Fibroblast of lung (primary cell): Measurements from ENCODE around the gene PON1. TPM values are rescaled to one million over a fixed set of nuclear protein-coding genes. Genes with fewer than 3 reads are reported as not detected.
A peak's percentile ranks its signal among the peaks of the same experiment; 100 is the strongest.

ENCODE experiments used
- DNase-seq, 2 donors: peaks; one replicate each; pipeline versions ENCODE4 v3.0.0 to v3.0.0-alpha.2; 2010; ENCODE audit warnings: low read depth in 2 of 2
- H2AFZ ChIP-seq: 2 replicates; pipeline ENCODE4 v1.5.1; 2012; ENCODE audit warnings: low read length, control low read depth, inconsistent platforms
- H3K27ac ChIP-seq: 2 replicates; pipeline ENCODE4 v1.5.1; 2011; ENCODE audit warnings: low read length, control low read depth; ENCODE audit not compliant: insufficient read depth
- H3K27me3 ChIP-seq: 2 replicates; pipeline ENCODE4 v1.5.1; 2011; ENCODE audit warnings: mild to moderate bottlenecking, low read length; ENCODE audit not compliant: control insufficient read depth, insufficient read depth
- H3K36me3 ChIP-seq: 2 replicates; pipeline ENCODE4 v1.5.1; 2011; ENCODE audit warnings: low read length; ENCODE audit not compliant: control insufficient read depth, insufficient read depth
- H3K4me1 ChIP-seq: 2 replicates; pipeline ENCODE4 v1.5.1; 2011; ENCODE audit warnings: low read length; ENCODE audit not compliant: control insufficient read depth, insufficient read depth; ENCODE audit errors: extremely low read depth
- H3K4me2 ChIP-seq: 2 replicates; pipeline ENCODE4 v1.5.1; 2011; ENCODE audit warnings: low read length, control low read depth; ENCODE audit not compliant: insufficient read depth; ENCODE audit errors: extremely low read depth
- H3K4me3 ChIP-seq, 4 experiments: fragments of 200-600 bp in 1 of 4; sonication (generic) in 1 of 4; replicated peaks in 1 of 4; 2 replicates each; pipeline ENCODE4 v1.5.1; 2011 to 2016; ENCODE audit warnings: low read length in 4 of 4, low read depth in 3 of 4, mild to moderate bottlenecking in 3 of 4, control low read depth in 2 of 4, inconsistent platforms in 1 of 4, mixed read lengths in 1 of 4; ENCODE audit not compliant: insufficient read depth in 1 of 4; ENCODE audit errors: control extremely low read depth in 1 of 4
- H3K79me2 ChIP-seq: 2 replicates; pipeline ENCODE4 v1.5.1; 2012; ENCODE audit warnings: mild to moderate bottlenecking, low read length, inconsistent platforms; ENCODE audit not compliant: control insufficient read depth, insufficient read depth
- H3K9ac ChIP-seq: 2 replicates; pipeline ENCODE4 v1.5.1; 2011; ENCODE audit warnings: mild to moderate bottlenecking, low read length, control low read depth; ENCODE audit not compliant: insufficient read depth
- H3K9me3 ChIP-seq: 2 replicates; pipeline ENCODE4 v1.5.1; 2012; ENCODE audit warnings: low read depth, low read length; ENCODE audit not compliant: control insufficient read depth, insufficient read depth
- H4K20me1 ChIP-seq: 2 replicates; pipeline ENCODE4 v1.5.1; 2011; ENCODE audit warnings: low read length; ENCODE audit not compliant: control insufficient read depth, insufficient read depth; ENCODE audit errors: extremely low read depth
- CTCF ChIP-seq, 2 donors: IDR thresholded peaks in 1 of 2; conservative IDR thresholded peaks in 1 of 2; 1 replicate in 1 of 2; 2 replicates in 1 of 2; pipeline ENCODE4 v1.5.1; 2011 to 2012; ENCODE audit warnings: low read length in 2 of 2, control low read depth in 1 of 2, inconsistent platforms in 1 of 2, low read depth in 1 of 2, mild to moderate bottlenecking in 1 of 2
- EZH2 ChIP-seq: IDR thresholded peaks from 2 replicates; pipeline ENCODE4 v1.5.1; 2012; ENCODE audit warnings: low read length, control low read depth, mild to moderate bottlenecking; ENCODE audit errors: missing control alignments
- polyA plus RNA-seq, 2 donors: library from polyadenylated mRNA; depleted of rRNA in 1 of 2; stranded (reverse) in 1 of 2; unstranded in 1 of 2; fragments of >200 nt; gene quantifications; 2 replicates each; pipeline ENCODE4 v1.2.1, GENCODE V29; 2011 to 2012; ENCODE audit warnings: missing spikeins in 1 of 2
- total RNA-seq: library from RNA; depleted of rRNA; stranded (reverse); fragments of >200 nt; gene quantifications from 2 replicates; pipeline ENCODE4 v1.2.1, GENCODE V29; 2014

The PON1 gene
- total and polyA plus RNA-seq, 2 donors (not counting 1 experiment from before 2014, with no cell fraction given): not detected

- Histone ChIP-seq H3K27ac (no peak overlapping the region), H2AFZ (peak overlapping the region; percentile 65), H3K4me3 (no peak overlapping the region), H3K9me3 (no peaks in the 10 kb centered on the region), H3K27me3 (no peaks in the 10 kb centered on the region), H3K4me1 (no peaks in the 10 kb centered on the region), H3K36me3 (no peaks in the 10 kb centered on the region), H4K20me1 (no peaks in the 10 kb centered on the region), H3K9ac (no peak overlapping the region), H3K4me2 (no peak overlapping the region), H3K79me2 (no peaks in the 10 kb centered on the region)
- TF ChIP-seq EZH2: no peak
- TF ChIP-seq CTCF (conservative IDR thresholded peaks at IDR 0.05 in 1 of 2, IDR thresholded peaks at IDR 0.05 in 1 of 2; ENCODE audit: low read depth in 1 of 2, low read length in 2 of 2): no peak
- DNase-seq: no peak
These were observed 73.8 kb downstream of the PON1 start for GRCh38 chr7:95250571-95250970.

Other genes with a start within 250 kb of the PON1 start
- gene PON3, start 71.8 kb upstream of the PON1 start, total RNA-seq: under 0.01 TPM in 2 replicates
- 0.50 TPM in 1 of 2 replicates, not detected in the other for gene PON3, start 71.8 kb upstream of the PON1 start, polyA plus RNA-seq
- gene PON2, start 110.5 kb upstream of the PON1 start, total RNA-seq: 43.1 and 72.8 TPM in 2 replicates
- 77.5 and 140 TPM in 2 replicates for gene PON2, start 110.5 kb upstream of the PON1 start, polyA plus RNA-seq
- not detected in 2 replicates for gene ASB4, start 161.4 kb upstream of the PON1 start, total RNA-seq
- not detected in 2 replicates for gene ASB4, start 161.4 kb upstream of the PON1 start, polyA plus RNA-seq